HepG2 (cell line): ENCODE measurements around the gene PEPD. TPM values are rescaled to one million over a fixed set of nuclear protein-coding genes. Genes with fewer than 3 reads are reported as not detected.

Source experiments
- ATAC-seq: fragments of 200-7000 bp; cut with Tn5 transposase; 3 replicates; pipeline ENCODE4 v1.9.1; 2020; ENCODE audit warnings: mild to moderate bottlenecking, moderate library complexity
- BruUV-seq: library from RNA; stranded (reverse); fragments of 400-500 nt; replicated peaks from 2 replicates; lab custom pipeline; 2021; lab: Mats Ljungman, UMichigan
- CTCF ChIA-PET: fragments of 300-600 bp; formaldehyde crosslinking; extraction: SDS; loops from one replicate; lab custom pipeline; 2021; ENCODE audit warnings: low total read pairs, inconsistent platforms, low intra/inter-chr PET ratio; lab: Yijun Ruan, JAX
- POLR2A ChIA-PET: fragments of 350-600 bp; sonication (Branson Sonifier 250); formaldehyde crosslinking; loops from one replicate; lab custom pipeline; 2020; ENCODE audit warnings: antibody characterized with exemption, inconsistent platforms; lab: Yijun Ruan, JAX
- DNase-seq: peaks from one replicate; pipeline ENCODE4 v3.0.0-alpha.2; 2015; ENCODE audit warnings: low spot score
- FAIRE-seq: peaks from 3 replicates; lab custom pipeline; 2011; peaks lifted over from hg19 to GRCh38; lab: Jason Lieb, UNC
- H2AFZ ChIP-seq: one replicate; pipeline ENCODE4 v1.6.1; 2011; ENCODE audit warnings: low read length, inconsistent platforms
- H3K27ac ChIP-seq: fragments of 300-600 bp; 3 replicates; pipeline ENCODE4 v1.8.0; 2011; ENCODE audit warnings: mixed run types, mild to moderate bottlenecking, mixed read lengths, low read length, inconsistent platforms; ENCODE audit not compliant: insufficient read depth; ENCODE audit errors: extremely low read length
- H3K27me3 ChIP-seq, 2 experiments: fragments of 200-600 bp in 1 of 2; 2 replicates in 1 of 2; 3 replicates in 1 of 2; pipeline versions ENCODE4 v1.6.0 to v1.8.0; 2011; ENCODE audit warnings: low read length in 2 of 2, mild to moderate bottlenecking in 2 of 2, moderate library complexity in 2 of 2, inconsistent platforms in 1 of 2; ENCODE audit not compliant: insufficient read depth in 2 of 2, control insufficient read depth in 1 of 2
- H3K36me3 ChIP-seq, 2 experiments: fragments of 200-600 bp in 1 of 2; replicated peaks in 1 of 2; 2 replicates in 1 of 2; 3 replicates in 1 of 2; pipeline versions ENCODE4 v1.5.1 to v1.8.0; 2011; ENCODE audit warnings: low read length in 2 of 2, inconsistent platforms in 1 of 2; ENCODE audit not compliant: insufficient read depth in 2 of 2, control insufficient read depth in 1 of 2
- H3K4me1 ChIP-seq: 2 replicates; pipeline ENCODE4 v1.5.1; 2012; ENCODE audit warnings: low read length, inconsistent platforms; ENCODE audit not compliant: insufficient read depth
- H3K4me2 ChIP-seq: 2 replicates; pipeline ENCODE4 v1.6.0; 2011; ENCODE audit warnings: low read depth, low read length, inconsistent platforms
- H3K4me3 ChIP-seq, 3 experiments: fragments of 200-600 bp in 1 of 3; sonication (generic), shearing (Covaris generic) in 1 of 3; replicated peaks in 1 of 3; 2 replicates each; pipeline ENCODE4 v1.5.1; 2011 to 2016; ENCODE audit warnings: low read length in 3 of 3, inconsistent platforms in 2 of 3, low read depth in 2 of 3, mild to moderate bottlenecking in 2 of 3, control low read depth in 1 of 3, mixed read lengths in 1 of 3; ENCODE audit not compliant: insufficient read depth in 1 of 3
- H3K79me2 ChIP-seq: one replicate; pipeline ENCODE4 v1.6.1; 2011; ENCODE audit warnings: low read length, inconsistent platforms; ENCODE audit not compliant: insufficient read depth
- H3K9ac ChIP-seq: 2 replicates; pipeline ENCODE4 v1.6.0; 2011; ENCODE audit warnings: mild to moderate bottlenecking, low read depth, low read length, inconsistent platforms; ENCODE audit not compliant: insufficient read depth
- H3K9me3 ChIP-seq: 2 replicates; pipeline ENCODE4 v1.5.1; 2012; ENCODE audit warnings: mild to moderate bottlenecking, low read length
- H4K20me1 ChIP-seq: 2 replicates; pipeline ENCODE4 v1.6.0; 2011; ENCODE audit warnings: inconsistent platforms, mild to moderate bottlenecking, low read length, moderate library complexity; ENCODE audit not compliant: insufficient read depth
- KIAA2018 ChIP-seq: sonication (generic); formaldehyde crosslinking; IDR thresholded peaks from 2 replicates; pipeline ENCODE4 v1.5.0; 2020; ENCODE audit warnings: mild to moderate bottlenecking, missing genetic modification reagents, borderline replicate concordance
- MIER2 ChIP-seq: IDR thresholded peaks from 2 replicates; pipeline ENCODE4 v1.6.1; 2016; ENCODE audit warnings: missing biosample characterization, missing genetic modification reagents
- NRL ChIP-seq: sonication (generic); formaldehyde crosslinking; IDR thresholded peaks from 2 replicates; pipeline ENCODE4 v1.5.0; 2020; ENCODE audit warnings: missing genetic modification reagents, mild to moderate bottlenecking, moderate library complexity, borderline replicate concordance
- PRDM4 ChIP-seq: sonication (generic); formaldehyde crosslinking; IDR thresholded peaks from 2 replicates; pipeline ENCODE4 v1.9.0; 2021; ENCODE audit warnings: missing genetic modification reagents, borderline replicate concordance
- ZNF24 ChIP-seq: fragments of 450-650 bp; IDR thresholded peaks from 2 replicates; pipeline ENCODE4 v1.6.1; 2017; ENCODE audit warnings: antibody characterized with exemption, mild to moderate bottlenecking
- ZNF567 ChIP-seq: sonication (generic); formaldehyde crosslinking; IDR thresholded peaks from 2 replicates; pipeline ENCODE4 v1.8.1; 2023; ENCODE audit warnings: mild to moderate bottlenecking, missing genetic modification reagents, borderline replicate concordance
- WGBS: methylation state at CpG from one replicate; pipeline ENCODE4 v1.1.6; 2017; ENCODE audit warnings: low lambda C conversion rate; 5-methylcytosine and 5-hydroxymethylcytosine counted together
- in situ Hi-C: cut with HindIII; loops from 2 replicates; pipeline ENCODE4 v1.10.0; 2017; ENCODE audit warnings: low pct_unique_long_range_greater_than_20kb; ENCODE audit not compliant: extremely low pct_ligation_motif_present
- intact Hi-C: fragments of 100-400 bp; cut with micrococcal nuclease; formaldehyde crosslinking; loops from one replicate; pipeline ENCODE4 v1.10.0; 2022; ENCODE audit not compliant: unreplicated experiment
- polyA plus RNA-seq, 8 experiments: library from polyadenylated mRNA; depleted of rRNA in 3 of 8; stranded (reverse) in 7 of 8; unstranded in 1 of 8; fragments of >200 nt; fragmentation: Illumina TruSeq in 4 of 8; extraction: Trizol in 4 of 8; gene quantifications; 2 replicates each; pipeline versions ENCODE4 v1.2.1 to v1.2.3, GENCODE V29; 2011 to 2016; ENCODE audit warnings: low read depth in 4 of 8, missing spikeins in 1 of 8, mixed read lengths in 1 of 8; ENCODE audit not compliant: insufficient read depth in 1 of 8
- total RNA-seq, 5 experiments: library from RNA; depleted of rRNA; stranded (reverse); fragments of >200 nt; fragmentation: Illumina TruSeq; extraction: Trizol; gene quantifications; 2 replicates each; pipeline ENCODE4 v1.2.3, GENCODE V29; 2016; ENCODE audit warnings: low read depth in 1 of 5

PEPD gene
- total and polyA plus RNA-seq, 2 of the 13 experiments (the other 11 are each of a cell fraction or from before 2014, with no cell fraction given) = 60.7 to 75.1 TPM

- no peak overlapping the region for H3K9ac ChIP-seq
- BruUV-seq = no TSS peak
- in situ Hi-C loops (no loop called here), intact Hi-C loops (no loop called here)
- H2AFZ ChIP-seq = no peak overlapping the region
- no peaks in the 10 kb centered on the region for H4K20me1 ChIP-seq
- H3K27me3 ChIP-seq = no peaks in the 10 kb centered on the region
- POLR2A ChIA-PET = interaction anchor here (1.5 kb wide), 1 partner anchor 15 kb away, joined by 3 read pairs; the partner anchor contains the start of gene PEPD
- 95% methylated on average over 14 of the region's 24 CpGs for WGBS
- ATAC-seq (no peak; the same call in 2 of the 3 replicates), DNase-seq (no peak), FAIRE-seq (no peak)
- H3K27ac ChIP-seq = no peak overlapping the region
- no peak overlapping the region for H3K4me3 ChIP-seq
- H3K36me3 ChIP-seq = peaks cover 11 to 19% of the 10 kb centered on the region in 2 experiments; a peak in 4 of 5 replicates
- peaks cover 2% of the 10 kb centered on the region for H3K79me2 ChIP-seq
- no peaks in the 10 kb centered on the region for H3K9me3 ChIP-seq
- no peak overlapping the region for H3K4me2 ChIP-seq
- no peaks in the 10 kb centered on the region for H3K4me1 ChIP-seq
- CTCF ChIA-PET = no interaction called here
- TF ChIP-seq ZNF567 (CRISPR knock-in tag) = no peak
- TF ChIP-seq PRDM4 (CRISPR knock-in tag) = no peak
- TF ChIP-seq MIER2 = no peak
- no peak for TF ChIP-seq ZNF24
- TF ChIP-seq NRL (CRISPR knock-in tag) = no peak
- TF ChIP-seq KIAA2018 = no peak
Measured at GRCh38 chr19:33507021-33507956, 14.3 kb downstream of the PEPD start.
